HG03045 (cell line): ENCODE results near the gene GTPBP1.

Experiments used
- ATAC-seq: cut with Tn5 transposase; IDR thresholded peaks from one replicate; pipeline ENCODE4 v1.9.1; 2021; ENCODE audit warnings: mild to moderate bottlenecking, moderate library complexity; ENCODE audit not compliant: unreplicated experiment

GTPBP1 gene

DNA sequence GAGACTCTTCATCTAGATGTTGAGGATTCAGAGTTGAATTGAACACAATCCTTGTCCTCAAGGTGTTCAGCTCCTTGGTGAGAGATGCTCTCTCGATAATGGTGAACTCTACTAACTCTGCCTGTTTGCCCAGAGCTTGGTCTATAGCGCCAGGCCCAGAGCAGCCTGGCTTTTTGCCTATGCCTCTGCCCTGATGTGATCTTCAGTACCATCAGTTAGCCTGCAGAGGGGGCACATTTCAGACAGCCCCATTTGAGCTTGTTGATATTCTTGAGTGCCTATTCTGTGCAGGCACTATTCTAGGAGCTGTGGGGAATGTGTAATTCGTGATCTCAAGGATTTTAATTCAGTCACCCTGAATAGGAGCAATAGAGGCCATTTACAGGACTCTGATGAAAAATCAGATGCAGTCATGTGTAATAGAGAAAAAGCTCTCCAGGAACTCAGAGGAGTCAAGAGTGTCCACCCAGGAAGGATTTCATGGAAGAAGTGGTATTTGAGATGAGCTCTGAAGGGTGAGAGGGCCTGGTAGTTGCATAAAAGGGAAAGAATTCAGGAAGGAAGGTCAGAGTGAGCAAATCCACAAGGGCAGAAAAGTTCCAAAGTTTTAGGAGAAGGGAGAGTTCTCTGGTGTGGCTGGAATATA is 19.3 kb downstream of the GTPBP1 start:
- ATAC-seq, result no peak

DNA sequence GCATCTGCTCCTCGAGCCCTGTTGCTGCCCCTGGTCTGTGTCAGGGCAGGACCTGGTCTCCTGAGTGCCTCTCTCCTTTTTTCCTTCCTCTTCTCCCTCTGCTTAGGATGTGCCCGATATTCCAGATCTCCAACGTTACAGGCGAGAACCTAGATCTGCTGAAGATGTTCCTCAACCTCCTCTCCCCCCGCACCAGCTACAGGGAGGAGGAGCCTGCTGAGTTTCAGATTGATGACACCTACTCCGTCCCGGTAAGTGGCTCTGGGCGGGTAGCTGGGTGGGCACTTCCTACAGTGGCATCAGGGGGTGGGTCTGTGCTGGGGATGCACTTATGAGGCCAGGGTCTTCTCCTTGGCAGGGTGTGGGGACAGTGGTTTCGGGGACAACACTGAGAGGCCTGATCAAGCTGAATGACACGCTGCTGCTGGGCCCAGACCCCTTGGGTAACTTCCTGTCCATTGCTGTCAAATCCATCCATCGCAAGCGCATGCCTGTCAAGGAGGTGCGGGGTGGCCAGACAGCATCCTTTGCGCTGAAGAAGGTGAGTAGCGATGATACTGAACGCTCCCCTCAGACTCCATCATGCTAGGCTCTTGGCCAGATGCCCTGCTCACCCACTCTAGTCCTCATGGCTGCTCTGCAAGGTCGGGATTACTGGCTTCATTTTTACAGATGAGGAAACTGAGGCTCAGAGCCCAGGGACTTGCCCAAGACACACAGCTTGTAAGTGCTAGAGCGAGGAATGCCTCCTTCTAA is 20.3 kb downstream of the GTPBP1 start:
- no peak for ATAC-seq

DNA sequence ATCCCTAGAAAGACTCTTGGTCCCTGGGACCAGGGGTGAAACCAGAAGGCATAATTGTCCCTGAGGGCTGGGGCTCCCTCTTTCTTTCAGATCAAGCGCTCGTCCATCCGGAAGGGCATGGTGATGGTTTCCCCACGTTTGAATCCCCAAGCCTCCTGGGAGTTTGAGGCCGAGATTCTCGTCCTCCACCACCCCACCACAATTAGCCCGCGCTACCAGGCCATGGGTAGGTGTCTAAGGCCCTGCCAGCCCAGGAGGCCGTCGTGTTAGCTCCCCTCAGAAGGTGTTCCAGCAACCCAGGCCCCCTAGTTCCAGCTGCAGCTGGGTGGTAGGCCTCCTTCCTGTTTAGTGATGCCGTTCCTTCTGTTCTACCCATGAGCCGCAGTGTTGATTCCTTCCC is 21.4 kb downstream of the GTPBP1 start:
- no peak for ATAC-seq

GRCh38 chr22:38727530-38728451 is 22.0 kb downstream of the GTPBP1 start:
- no peak for ATAC-seq

- ATAC-seq, result no peak
Observed at GRCh38 chr22:38728871-38729796, 23.4 kb downstream of the GTPBP1 start.

- no peak for ATAC-seq
Observed at GRCh38 chr22:38729946-38730345, 24.2 kb downstream of the GTPBP1 start.

DNA sequence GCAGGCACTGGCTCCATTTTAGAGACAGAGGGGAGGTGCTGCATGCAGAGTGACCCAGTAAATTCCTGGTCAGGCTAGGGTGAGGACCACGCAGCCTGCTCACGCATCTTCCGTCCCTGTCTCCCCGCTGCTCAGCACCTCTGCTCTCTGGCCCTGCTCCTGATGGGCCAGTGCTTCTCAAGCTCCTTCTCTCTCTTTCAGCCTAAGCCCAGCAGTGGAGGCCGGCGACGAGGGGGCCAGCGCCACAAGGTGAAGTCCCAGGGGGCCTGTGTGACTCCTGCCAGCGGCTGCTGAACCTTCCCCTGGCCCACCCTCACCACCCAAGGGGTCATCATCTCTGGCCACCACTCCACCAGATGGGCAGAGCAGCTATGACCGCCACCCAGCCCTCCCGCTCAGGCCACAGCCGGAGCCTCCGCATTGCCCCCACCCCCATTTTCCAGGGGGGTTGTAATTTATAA is 24.7 kb downstream of the GTPBP1 start:
- no peak for ATAC-seq

DNA sequence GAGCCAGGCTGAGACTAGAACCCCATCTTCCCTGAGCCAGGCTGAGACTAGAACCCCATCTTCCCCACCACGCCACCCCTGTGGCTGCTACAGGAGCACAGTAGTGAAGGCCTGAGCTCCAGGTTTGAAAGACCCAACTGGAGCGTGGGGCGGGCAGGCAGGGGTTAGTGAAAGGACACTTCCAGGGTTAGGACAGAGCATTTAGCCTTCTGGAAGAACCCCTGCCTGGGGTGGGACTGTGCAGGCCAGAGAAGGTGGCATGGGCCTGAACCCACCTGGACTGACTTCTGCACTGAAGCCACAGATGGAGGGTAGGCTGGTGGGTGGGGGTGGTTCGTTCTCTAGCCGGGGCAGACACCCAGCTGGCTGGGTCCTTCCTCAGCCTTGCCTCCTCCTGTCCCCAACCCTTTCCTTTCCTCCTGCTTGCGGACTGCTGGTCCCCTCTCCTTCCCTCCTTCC is 26.0 kb downstream of the GTPBP1 start:
- no peak for ATAC-seq

DNA sequence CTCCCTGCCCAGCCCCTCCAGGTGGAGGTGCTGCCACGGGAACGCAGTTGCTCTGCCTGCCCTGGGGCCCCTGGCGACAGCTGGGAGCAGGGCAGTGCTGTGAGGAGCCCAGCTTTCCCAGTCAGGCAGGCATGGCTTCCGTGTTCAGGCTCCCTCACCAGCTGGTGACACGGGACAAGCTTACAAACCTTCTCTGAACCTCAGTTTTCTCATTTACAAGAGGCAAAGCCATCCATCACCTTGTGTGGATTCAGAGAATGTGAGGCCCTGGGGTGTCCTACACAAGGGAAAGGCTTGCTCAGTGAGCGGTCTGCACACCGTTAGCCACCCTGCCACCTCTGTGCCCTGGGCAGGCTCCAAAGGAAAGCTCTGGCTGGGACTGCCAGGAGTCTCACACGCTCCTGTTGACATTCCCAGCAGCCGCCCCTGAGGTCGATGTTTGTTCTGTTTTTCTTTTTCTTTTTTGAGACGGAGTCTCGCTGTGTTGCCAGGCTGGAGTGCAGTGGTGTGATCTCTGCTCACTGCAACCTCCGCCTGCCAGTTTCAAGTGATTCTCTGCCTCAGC is 26.6 kb downstream of the GTPBP1 start:
- ATAC-seq, result no peak

GRCh38 chr22:38733329-38733723 is 27.6 kb downstream of the GTPBP1 start:
- no peak for ATAC-seq

- no peak for ATAC-seq
Observed at GRCh38 chr22:38733724-38734381, 28.1 kb downstream of the GTPBP1 start.

DNA sequence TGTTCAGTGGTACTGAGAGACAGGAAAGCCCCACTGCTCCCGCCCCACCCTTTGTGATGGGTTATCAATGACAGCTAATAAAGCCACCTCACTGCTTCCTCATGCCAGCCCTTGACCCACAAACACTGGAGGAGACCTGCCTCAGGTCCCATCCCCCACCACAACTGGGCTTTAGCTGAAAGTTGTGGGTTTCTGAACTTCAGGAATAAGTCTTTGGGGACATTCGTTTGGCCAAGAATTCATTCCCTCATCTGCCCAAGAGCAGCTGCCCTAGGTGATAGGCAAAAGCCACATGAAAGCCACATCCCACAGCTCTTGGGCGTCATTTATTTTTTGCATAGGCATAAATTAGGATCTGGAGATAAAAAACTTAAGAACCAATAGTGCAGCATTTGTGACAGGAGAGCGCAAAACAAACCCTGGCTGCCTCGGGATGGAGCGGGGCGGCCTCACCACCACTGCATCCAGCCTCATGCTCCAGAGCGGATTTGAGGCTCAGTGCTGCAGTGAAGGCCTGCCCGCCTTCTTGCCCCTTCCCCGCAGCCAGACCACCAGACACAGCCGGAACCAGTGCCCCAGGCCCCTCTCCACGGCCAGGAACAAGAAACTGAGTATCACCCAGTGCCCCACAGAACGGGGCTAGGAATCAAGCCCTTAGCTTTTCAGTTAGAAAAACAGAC is 28.8 kb downstream of the GTPBP1 start:
- no peak for ATAC-seq

- ATAC-seq, result no peak
Observed at GRCh38 chr22:38735126-38735464, 29.4 kb downstream of the GTPBP1 start.

- no peak for ATAC-seq
Observed at GRCh38 chr22:38735465-38736256, 29.9 kb downstream of the GTPBP1 start.

DNA sequence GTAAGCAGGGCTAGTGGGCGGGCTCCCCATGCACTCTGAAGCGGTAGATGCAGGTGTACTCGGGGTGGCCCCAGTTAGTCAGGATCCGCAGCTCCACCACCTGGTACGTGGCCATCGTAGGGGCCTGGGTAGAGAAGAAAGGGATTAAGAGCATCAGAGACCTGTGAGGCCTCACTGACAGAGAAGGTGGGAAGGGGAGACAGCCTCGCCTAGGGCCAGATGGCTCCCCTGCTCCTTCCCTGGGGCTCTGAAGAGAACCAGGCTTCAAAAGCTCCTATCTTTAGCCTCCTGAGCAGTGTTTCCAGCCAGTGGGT is 30.5 kb downstream of the GTPBP1 start:
- no peak for ATAC-seq

DNA sequence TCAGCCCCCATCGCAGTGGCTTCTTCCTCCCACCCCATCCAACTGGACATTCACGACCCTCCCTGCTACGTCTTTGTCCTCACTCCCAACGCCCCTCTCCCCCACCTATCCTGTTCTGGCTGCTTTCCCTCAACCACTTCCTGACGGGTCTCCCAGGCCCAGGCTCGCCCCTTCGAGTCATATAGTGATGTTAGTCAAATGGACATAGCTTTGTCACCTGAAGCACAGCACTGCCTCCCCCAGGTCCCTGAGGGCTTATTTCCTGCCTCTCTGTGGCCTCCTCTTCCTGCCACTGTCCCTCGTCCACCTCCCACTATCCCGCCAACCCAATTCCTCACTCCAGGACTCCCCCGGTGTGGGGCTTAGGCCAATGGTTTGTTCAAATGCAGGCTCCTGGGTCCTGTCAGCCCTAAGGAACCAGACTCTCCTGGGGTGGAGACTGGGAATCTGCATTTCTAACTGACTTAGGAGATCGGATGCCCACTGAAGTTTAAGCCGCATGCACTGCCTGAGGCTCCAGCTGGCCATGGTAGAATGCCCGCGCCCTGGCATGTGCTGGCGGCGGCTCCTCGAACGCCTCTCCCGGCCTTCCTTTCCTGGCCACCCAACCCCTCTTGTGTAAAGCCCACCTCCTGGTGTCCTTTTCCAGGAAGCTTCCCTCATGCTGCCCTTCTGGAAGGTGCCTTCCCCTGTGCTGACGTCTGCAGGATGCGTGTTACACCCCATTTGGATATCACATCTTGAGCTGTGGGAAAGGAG is 31.7 kb downstream of the GTPBP1 start:
- no peak for ATAC-seq

- no peak for ATAC-seq
Observed at GRCh38 chr22:38738475-38739070, 32.8 kb downstream of the GTPBP1 start.
